ENCODE results near the gene CUBN. TPM values are rescaled to one million over a fixed set of nuclear protein-coding genes. Genes with fewer than 3 reads are reported as not detected.
A peak's percentile ranks its signal among the peaks of the same experiment; 100 is the strongest.

Gene CUBN
- total and polyA plus RNA-seq, 2 of the 13 experiments (the other 11 are each of a cell fraction or from before 2014, with no cell fraction given), result 0.27 to 0.32 TPM

DNA sequence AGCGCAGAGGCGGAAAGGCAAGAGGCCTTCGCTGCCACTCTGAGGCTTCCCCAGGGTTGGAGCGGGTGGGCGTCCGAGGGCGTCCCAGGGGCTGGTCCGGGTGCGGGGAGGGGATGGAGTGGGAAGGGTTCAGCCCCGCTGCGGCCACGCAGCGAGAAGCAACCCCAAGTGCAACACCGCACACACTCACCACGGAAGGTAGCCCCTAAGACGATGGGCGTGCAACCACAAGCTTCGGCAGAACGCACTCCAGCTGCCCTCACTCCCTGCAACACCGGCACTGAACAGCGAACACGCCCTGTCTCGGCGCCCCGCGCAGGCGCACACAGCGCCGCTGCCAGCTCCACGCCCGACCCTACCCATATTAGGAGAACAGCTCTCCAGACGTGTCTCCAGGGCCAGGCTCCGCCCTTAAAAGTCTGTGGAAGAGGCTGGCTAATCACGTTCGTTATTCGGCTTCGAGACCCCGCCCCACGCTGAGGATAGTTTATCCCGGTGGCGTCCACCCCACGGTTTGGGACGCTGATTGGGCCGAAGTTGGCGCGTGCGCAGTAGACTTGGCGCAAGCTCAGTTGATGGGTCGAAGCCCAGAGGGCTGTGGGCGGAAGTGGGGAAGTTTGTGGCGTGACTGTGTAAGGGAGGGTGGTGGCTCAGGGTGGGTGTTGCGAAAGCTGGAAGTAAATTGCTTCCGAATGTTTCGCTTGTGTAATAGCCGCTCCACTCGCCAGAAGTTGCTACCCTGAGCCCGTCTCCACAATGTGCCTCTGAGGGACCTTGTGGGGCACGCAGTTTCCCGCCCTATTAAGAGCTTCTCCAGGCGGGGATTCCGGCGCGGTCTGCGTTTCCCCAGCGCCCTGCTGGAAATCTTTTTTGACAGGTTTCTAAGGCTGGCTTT, 312.2 kb downstream of the CUBN start, which contains the start of gene RSU1 (continued):
- TF ChIP-seq, protein P1, sequence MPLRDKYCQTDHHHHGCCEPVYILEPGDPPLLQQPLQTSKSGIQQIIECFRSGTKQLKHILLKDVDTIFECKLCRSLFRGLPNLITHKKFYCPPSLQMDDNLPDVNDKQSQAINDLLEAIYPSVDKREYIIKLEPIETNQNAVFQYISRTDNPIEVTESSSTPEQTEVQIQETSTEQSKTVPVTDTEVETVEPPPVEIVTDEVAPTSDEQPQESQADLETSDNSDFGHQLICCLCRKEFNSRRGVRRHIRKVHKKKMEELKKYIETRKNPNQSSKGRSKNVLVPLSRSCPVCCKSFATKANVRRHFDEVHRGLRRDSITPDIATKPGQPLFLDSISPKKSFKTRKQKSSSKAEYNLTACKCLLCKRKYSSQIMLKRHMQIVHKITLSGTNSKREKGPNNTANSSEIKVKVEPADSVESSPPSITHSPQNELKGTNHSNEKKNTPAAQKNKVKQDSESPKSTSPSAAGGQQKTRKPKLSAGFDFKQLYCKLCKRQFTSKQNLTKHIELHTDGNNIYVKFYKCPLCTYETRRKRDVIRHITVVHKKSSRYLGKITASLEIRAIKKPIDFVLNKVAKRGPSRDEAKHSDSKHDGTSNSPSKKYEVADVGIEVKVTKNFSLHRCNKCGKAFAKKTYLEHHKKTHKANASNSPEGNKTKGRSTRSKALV (CRISPR knock-in tag; IDR thresholded peaks at IDR 0.05), result 0 out of 2 replicates have a peak, but pooled peaks have one; percentile 43
- TF ChIP-seq RBM39 (IDR thresholded peaks at IDR 0.05; ENCODE audit: low read depth, low read length, poor library complexity, severe bottlenecking) (peak; percentile 51), HNRNPLL (IDR thresholded peaks at IDR 0.05; ENCODE audit: low read depth, low read length, poor library complexity, severe bottlenecking) (peak; percentile 71), ZNF724P (CRISPR knock-in tag; IDR thresholded peaks at IDR 0.05; ENCODE audit: borderline replicate concordance) (no peak), POLR2A (IDR thresholded peaks at IDR 0.05; ENCODE audit: insufficient read depth in 1 of 2, low read depth in 2 of 2, low read length in 2 of 2) (peak; percentile 87 to 97), ZNF296 (CRISPR knock-in tag; conservative IDR thresholded peaks at IDR 0.05) (no peak), FOXA3 (CRISPR knock-in tag; IDR thresholded peaks at IDR 0.05) (peak; percentile 50), ZBTB38 (CRISPR knock-in tag; IDR thresholded peaks at IDR 0.05) (peak; percentile 40; the same call in 1 of the 2 replicates), NFKB2 (CRISPR knock-in tag; IDR thresholded peaks at IDR 0.05; ENCODE audit: borderline replicate concordance) (peak; percentile 60; the same call in 1 of the 2 replicates)
- TF ChIP-seq, protein P2, sequence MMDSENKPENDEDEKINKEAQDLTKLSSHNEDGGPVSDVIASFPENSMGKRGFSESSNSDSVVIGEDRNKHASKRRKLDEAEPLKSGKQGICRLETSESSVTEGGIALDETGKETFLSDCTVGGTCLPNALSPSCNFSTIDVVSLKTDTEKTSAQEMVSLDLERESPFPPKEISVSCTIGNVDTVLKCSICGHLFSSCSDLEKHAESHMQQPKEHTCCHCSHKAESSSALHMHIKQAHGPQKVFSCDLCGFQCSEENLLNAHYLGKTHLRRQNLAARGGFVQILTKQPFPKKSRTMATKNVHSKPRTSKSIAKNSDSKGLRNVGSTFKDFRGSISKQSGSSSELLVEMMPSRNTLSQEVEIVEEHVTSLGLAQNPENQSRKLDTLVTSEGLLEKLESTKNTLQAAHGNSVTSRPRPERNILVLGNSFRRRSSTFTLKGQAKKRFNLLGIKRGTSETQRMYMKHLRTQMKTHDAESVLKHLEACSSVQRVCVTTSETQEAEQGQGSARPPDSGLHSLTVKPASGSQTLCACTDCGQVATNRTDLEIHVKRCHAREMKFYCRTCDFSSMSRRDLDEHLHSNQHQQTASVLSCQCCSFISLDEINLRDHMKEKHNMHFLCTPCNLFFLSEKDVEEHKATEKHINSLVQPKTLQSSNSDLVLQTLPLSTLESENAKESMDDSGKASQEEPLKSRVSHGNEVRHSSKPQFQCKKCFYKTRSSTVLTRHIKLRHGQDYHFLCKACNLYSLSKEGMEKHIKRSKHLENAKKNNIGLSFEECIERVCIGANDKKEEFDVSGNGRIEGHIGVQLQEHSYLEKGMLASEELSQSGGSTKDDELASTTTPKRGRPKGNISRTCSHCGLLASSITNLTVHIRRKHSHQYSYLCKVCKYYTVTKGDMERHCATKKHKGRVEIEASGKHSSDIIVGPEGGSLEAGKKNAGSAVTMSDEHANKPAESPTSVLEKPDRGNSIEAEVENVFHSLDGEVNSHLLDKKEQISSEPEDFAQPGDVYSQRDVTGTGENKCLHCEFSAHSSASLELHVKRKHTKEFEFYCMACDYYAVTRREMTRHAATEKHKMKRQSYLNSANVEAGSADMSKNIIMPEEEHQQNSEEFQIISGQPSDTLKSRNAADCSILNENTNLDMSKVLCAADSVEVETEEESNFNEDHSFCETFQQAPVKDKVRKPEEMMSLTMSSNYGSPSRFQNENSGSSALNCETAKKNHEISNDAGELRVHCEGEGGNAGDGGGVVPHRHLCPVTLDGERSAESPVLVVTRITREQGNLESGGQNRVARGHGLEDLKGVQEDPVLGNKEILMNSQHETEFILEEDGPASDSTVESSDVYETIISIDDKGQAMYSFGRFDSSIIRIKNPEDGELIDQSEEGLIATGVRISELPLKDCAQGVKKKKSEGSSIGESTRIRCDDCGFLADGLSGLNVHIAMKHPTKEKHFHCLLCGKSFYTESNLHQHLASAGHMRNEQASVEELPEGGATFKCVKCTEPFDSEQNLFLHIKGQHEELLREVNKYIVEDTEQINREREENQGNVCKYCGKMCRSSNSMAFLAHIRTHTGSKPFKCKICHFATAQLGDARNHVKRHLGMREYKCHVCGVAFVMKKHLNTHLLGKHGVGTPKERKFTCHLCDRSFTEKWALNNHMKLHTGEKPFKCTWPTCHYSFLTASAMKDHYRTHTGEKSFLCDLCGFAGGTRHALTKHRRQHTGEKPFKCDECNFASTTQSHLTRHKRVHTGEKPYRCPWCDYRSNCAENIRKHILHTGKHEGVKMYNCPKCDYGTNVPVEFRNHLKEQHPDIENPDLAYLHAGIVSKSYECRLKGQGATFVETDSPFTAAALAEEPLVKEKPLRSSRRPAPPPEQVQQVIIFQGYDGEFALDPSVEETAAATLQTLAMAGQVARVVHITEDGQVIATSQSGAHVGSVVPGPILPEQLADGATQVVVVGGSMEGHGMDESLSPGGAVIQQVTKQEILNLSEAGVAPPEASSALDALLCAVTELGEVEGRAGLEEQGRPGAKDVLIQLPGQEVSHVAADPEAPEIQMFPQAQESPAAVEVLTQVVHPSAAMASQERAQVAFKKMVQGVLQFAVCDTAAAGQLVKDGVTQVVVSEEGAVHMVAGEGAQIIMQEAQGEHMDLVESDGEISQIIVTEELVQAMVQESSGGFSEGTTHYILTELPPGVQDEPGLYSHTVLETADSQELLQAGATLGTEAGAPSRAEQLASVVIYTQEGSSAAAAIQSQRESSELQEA (CRISPR knock-in tag; IDR thresholded peaks at IDR 0.05; ENCODE audit: not compliant biosample characterization), result peak; percentile 69
- TF ChIP-seq, protein P3, sequence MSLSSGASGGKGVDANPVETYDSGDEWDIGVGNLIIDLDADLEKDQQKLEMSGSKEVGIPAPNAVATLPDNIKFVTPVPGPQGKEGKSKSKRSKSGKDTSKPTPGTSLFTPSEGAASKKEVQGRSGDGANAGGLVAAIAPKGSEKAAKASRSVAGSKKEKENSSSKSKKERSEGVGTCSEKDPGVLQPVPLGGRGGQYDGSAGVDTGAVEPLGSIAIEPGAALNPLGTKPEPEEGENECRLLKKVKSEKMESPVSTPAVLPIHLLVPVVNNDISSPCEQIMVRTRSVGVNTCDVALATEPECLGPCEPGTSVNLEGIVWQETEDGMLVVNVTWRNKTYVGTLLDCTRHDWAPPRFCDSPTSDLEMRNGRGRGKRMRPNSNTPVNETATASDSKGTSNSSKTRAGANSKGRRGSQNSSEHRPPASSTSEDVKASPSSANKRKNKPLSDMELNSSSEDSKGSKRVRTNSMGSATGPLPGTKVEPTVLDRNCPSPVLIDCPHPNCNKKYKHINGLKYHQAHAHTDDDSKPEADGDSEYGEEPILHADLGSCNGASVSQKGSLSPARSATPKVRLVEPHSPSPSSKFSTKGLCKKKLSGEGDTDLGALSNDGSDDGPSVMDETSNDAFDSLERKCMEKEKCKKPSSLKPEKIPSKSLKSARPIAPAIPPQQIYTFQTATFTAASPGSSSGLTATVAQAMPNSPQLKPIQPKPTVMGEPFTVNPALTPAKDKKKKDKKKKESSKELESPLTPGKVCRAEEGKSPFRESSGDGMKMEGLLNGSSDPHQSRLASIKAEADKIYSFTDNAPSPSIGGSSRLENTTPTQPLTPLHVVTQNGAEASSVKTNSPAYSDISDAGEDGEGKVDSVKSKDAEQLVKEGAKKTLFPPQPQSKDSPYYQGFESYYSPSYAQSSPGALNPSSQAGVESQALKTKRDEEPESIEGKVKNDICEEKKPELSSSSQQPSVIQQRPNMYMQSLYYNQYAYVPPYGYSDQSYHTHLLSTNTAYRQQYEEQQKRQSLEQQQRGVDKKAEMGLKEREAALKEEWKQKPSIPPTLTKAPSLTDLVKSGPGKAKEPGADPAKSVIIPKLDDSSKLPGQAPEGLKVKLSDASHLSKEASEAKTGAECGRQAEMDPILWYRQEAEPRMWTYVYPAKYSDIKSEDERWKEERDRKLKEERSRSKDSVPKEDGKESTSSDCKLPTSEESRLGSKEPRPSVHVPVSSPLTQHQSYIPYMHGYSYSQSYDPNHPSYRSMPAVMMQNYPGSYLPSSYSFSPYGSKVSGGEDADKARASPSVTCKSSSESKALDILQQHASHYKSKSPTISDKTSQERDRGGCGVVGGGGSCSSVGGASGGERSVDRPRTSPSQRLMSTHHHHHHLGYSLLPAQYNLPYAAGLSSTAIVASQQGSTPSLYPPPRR (CRISPR knock-in tag; IDR thresholded peaks at IDR 0.05; ENCODE audit: borderline replicate concordance), result 0 out of 2 replicates have a peak, but pooled peaks have one; percentile 19
